H1 (cell line): Measurements from ENCODE around the gene CRADD. TPM values are rescaled to one million over a fixed set of nuclear protein-coding genes. Genes with fewer than 3 reads are reported as not detected.

ENCODE experiments used
- CTCF ChIA-PET: fragments of 300-600 bp; sonication (Branson Sonifier 250); formaldehyde crosslinking; loops from one replicate; lab custom pipeline; 2021; ENCODE audit not compliant: partially characterized antibody; lab: Charles Lee
- POLR2A ChIA-PET: fragments of 300-600 bp; sonication (Branson Sonifier 250); formaldehyde crosslinking; loops from one replicate; lab custom pipeline; 2021; ENCODE audit warnings: inconsistent platforms; ENCODE audit not compliant: partially characterized antibody; lab: Charles Lee
- DNase-seq, 2 experiments: peaks; one replicate each; pipeline versions ENCODE4 v3.0.0 to v3.0.0-alpha.2; 2010 to 2022; ENCODE audit warnings: low spot score in 2 of 2, low read depth in 1 of 2, mixed read lengths in 1 of 2
- FAIRE-seq: peaks from 2 replicates; lab custom pipeline; 2011; peaks lifted over from hg19 to GRCh38; lab: Jason Lieb, UNC
- H2AFZ ChIP-seq: 2 replicates; pipeline ENCODE4 v1.8.1; 2012; ENCODE audit warnings: low read length, inconsistent platforms
- H2AK5ac ChIP-seq: 2 replicates; pipeline ENCODE4 v1.6.1; 2013; ENCODE audit warnings: low read depth, low read length
- H2BK120ac ChIP-seq: replicated peaks from 2 replicates; pipeline ENCODE3; 2013; ENCODE audit warnings: low read depth, low read length, inconsistent platforms
- H2BK12ac ChIP-seq: 2 replicates; pipeline ENCODE4 v1.6.1; 2013; ENCODE audit warnings: low read depth, low read length
- H2BK15ac ChIP-seq: 2 replicates; pipeline ENCODE4 v1.6.1; 2013; ENCODE audit warnings: low read length
- H2BK20ac ChIP-seq: 2 replicates; pipeline ENCODE4 v1.6.1; 2013; ENCODE audit warnings: low read length
- H2BK5ac ChIP-seq: 2 replicates; pipeline ENCODE4 v1.6.1; 2013; ENCODE audit warnings: low read depth, low read length
- H3K14ac ChIP-seq: 2 replicates; pipeline ENCODE4 v1.6.1; 2013; ENCODE audit warnings: inconsistent platforms; ENCODE audit not compliant: insufficient read length
- H3K18ac ChIP-seq: 2 replicates; pipeline ENCODE4 v1.6.1; 2013; ENCODE audit warnings: low read length; ENCODE audit errors: extremely low read depth
- H3K23ac ChIP-seq: 2 replicates; pipeline ENCODE4 v1.6.1; 2013; ENCODE audit warnings: inconsistent platforms; ENCODE audit not compliant: insufficient read length
- H3K23me2 ChIP-seq: 2 replicates; pipeline ENCODE4 v1.6.1; 2013; ENCODE audit warnings: low read depth, low read length
- H3K27ac ChIP-seq: 2 replicates; pipeline ENCODE4 v1.6.1; 2011; ENCODE audit warnings: low read depth, low read length, inconsistent platforms
- H3K27me3 ChIP-seq, 4 experiments: replicated peaks in 1 of 4; 1 replicate in 1 of 4; 2 replicates in 3 of 4; pipeline versions ENCODE4 v1.6.1 to v1.8.1; 2011 to 2013; ENCODE audit warnings: low read length in 3 of 4, mild to moderate bottlenecking in 3 of 4, inconsistent platforms in 2 of 4, mixed read lengths in 2 of 4, moderate library complexity in 1 of 4; ENCODE audit not compliant: control insufficient read depth in 3 of 4, insufficient read depth in 3 of 4; ENCODE audit errors: extremely low read depth in 1 of 4
- H3K36me3 ChIP-seq, 4 experiments: 2 replicates each; pipeline versions ENCODE4 v1.6.1 to v1.8.1; 2011 to 2013; ENCODE audit warnings: mild to moderate bottlenecking in 4 of 4, low read length in 3 of 4, moderate library complexity in 2 of 4, control low read depth in 1 of 4, inconsistent platforms in 1 of 4; ENCODE audit not compliant: insufficient read depth in 4 of 4, control insufficient read depth in 2 of 4
- H3K4ac ChIP-seq: replicated peaks from 2 replicates; pipeline ENCODE3; 2013; ENCODE audit warnings: low read length, low read depth, mixed read lengths, inconsistent platforms; ENCODE audit not compliant: insufficient read length
- H3K4me1 ChIP-seq, 4 experiments: replicated peaks in 1 of 4; 1 replicate in 1 of 4; 2 replicates in 3 of 4; pipeline versions ENCODE4 v1.6.1 to v1.8.1; 2011 to 2013; ENCODE audit warnings: low read length in 3 of 4, inconsistent platforms in 2 of 4, mixed read lengths in 1 of 4; ENCODE audit not compliant: insufficient read depth in 4 of 4, control insufficient read depth in 3 of 4
- H3K4me2 ChIP-seq, 2 experiments: 2 replicates each; pipeline versions ENCODE4 v1.6.1 to v1.8.1; 2011 to 2013; ENCODE audit warnings: low read depth in 2 of 2, low read length in 2 of 2, control low read depth in 1 of 2, inconsistent platforms in 1 of 2, mild to moderate bottlenecking in 1 of 2; ENCODE audit not compliant: insufficient read depth in 1 of 2
- H3K4me3 ChIP-seq, 4 experiments: fragments of 200-600, 300-600 bp in 1 of 4; sonication (generic), shearing (Covaris generic), sonication (Bioruptor Twin) in 1 of 4; 2 replicates each; pipeline versions ENCODE4 v1.5.1 to v1.8.1; 2011 to 2016; ENCODE audit warnings: low read length in 4 of 4, low read depth in 3 of 4, control low read depth in 2 of 4, inconsistent platforms in 2 of 4, mild to moderate bottlenecking in 2 of 4, mixed read lengths in 1 of 4, moderate library complexity in 1 of 4; ENCODE audit not compliant: insufficient read depth in 2 of 4; ENCODE audit errors: extremely low read depth in 1 of 4
- H3K56ac ChIP-seq: replicated peaks from 2 replicates; pipeline ENCODE3; 2013; ENCODE audit warnings: low read depth, mild to moderate bottlenecking, mixed read lengths, low read length, inconsistent platforms; ENCODE audit not compliant: insufficient read length
- H3K79me1 ChIP-seq: 2 replicates; pipeline ENCODE4 v1.6.1; 2013; ENCODE audit warnings: low read depth, low read length, control low read depth
- H3K79me2 ChIP-seq, 2 experiments: 2 replicates each; pipeline versions ENCODE4 v1.6.1 to v1.8.1; 2012 to 2013; ENCODE audit warnings: low read length in 2 of 2, mild to moderate bottlenecking in 2 of 2, inconsistent platforms in 1 of 2; ENCODE audit not compliant: insufficient read depth in 2 of 2, control insufficient read depth in 1 of 2
- H3K9ac ChIP-seq, 4 experiments: replicated peaks in 1 of 4; 1 replicate in 1 of 4; 2 replicates in 3 of 4; pipeline versions ENCODE4 v1.6.1 to v1.8.1; 2011 to 2013; ENCODE audit warnings: low read depth in 3 of 4, low read length in 3 of 4, control low read depth in 2 of 4, mild to moderate bottlenecking in 2 of 4, moderate library complexity in 2 of 4, inconsistent platforms in 1 of 4; ENCODE audit errors: extremely low read depth in 1 of 4
- H3K9me3 ChIP-seq, 2 experiments: 2 replicates each; pipeline versions ENCODE4 v1.6.1 to v1.8.1; 2012 to 2013; ENCODE audit warnings: mild to moderate bottlenecking in 2 of 2, moderate library complexity in 2 of 2, control low read depth in 1 of 2, inconsistent platforms in 1 of 2, low read depth in 1 of 2, low read length in 1 of 2, mixed read lengths in 1 of 2; ENCODE audit not compliant: insufficient read depth in 2 of 2
- H4K20me1 ChIP-seq, 2 experiments: replicated peaks in 1 of 2; 2 replicates each; pipeline versions ENCODE3 to v1.8.1; 2011 to 2013; ENCODE audit warnings: inconsistent platforms in 2 of 2, low read length in 2 of 2, mild to moderate bottlenecking in 1 of 2; ENCODE audit not compliant: insufficient read depth in 2 of 2, control insufficient read depth in 1 of 2
- H4K5ac ChIP-seq: 2 replicates; pipeline ENCODE4 v1.6.1; 2013; ENCODE audit warnings: low read length, low read depth, mixed read lengths, inconsistent platforms; ENCODE audit not compliant: insufficient read length
- H4K8ac ChIP-seq: 2 replicates; pipeline ENCODE4 v1.8.0; 2013; ENCODE audit warnings: mild to moderate bottlenecking, moderate library complexity, low read length, inconsistent platforms; ENCODE audit not compliant: insufficient read depth; ENCODE audit errors: extremely low read depth
- H4K91ac ChIP-seq: replicated peaks from 2 replicates; pipeline ENCODE3; 2013; ENCODE audit warnings: low read length, mixed read lengths, inconsistent platforms; ENCODE audit not compliant: insufficient read length
- CBX5 ChIP-seq: fragments of 300-800, 300-1000 bp; sonication (generic); IDR thresholded peaks from 2 replicates; pipeline ENCODE4 v1.7.1; 2016; ENCODE audit warnings: antibody characterized with exemption, low read length, low read depth
- FOSL1 ChIP-seq: IDR thresholded peaks from 2 replicates; pipeline ENCODE4 v1.6.1; 2011; ENCODE audit warnings: mild to moderate bottlenecking, low read depth, low read length, moderate library complexity; ENCODE audit not compliant: insufficient read depth
- WGBS, 2 experiments: shearing (Covaris generic) in 1 of 2; methylation state at CpG; one replicate each; pipeline versions ENCODE4 v1.1.6 to v1.1.7; 2013 to 2015; ENCODE audit warnings: low lambda C conversion rate in 2 of 2, mixed read lengths in 2 of 2, inconsistent platforms in 1 of 2, low coverage in 1 of 2, missing lambda C conversion rate in 1 of 2; ENCODE audit not compliant: insufficient replicate concordance in 2 of 2, insufficient coverage in 1 of 2, insufficient read length in 1 of 2; ENCODE audit errors: extremely low coverage in 1 of 2, missing lambda C conversion rate in 1 of 2; 5-methylcytosine and 5-hydroxymethylcytosine counted together
- polyA plus RNA-seq, 7 experiments: library from polyadenylated mRNA; depleted of rRNA in 3 of 7; stranded (reverse) in 5 of 7; unstranded in 2 of 7; fragments of >200 nt in 5 of 7; fragments of 200-250 nt in 2 of 7; gene quantifications; 1 replicate in 5 of 7; 2 replicates in 1 of 7; 4 replicates in 1 of 7; pipeline versions ENCODE4 v1.2.1 to v1.2.3, GENCODE V29; 2011 to 2013; ENCODE audit warnings: missing spikeins in 2 of 7, mixed read lengths in 2 of 7
- total RNA-seq: library from RNA; stranded (reverse); fragmentation: NEBNext Ultra II Directional; extraction: Animal tissue kit (Norgen Biotek cat#: 25700); gene quantifications from 2 replicates; pipeline ENCODE4 v1.2.1, GENCODE V29; 2021

The CRADD gene
- total and polyA plus RNA-seq, 2 of the 8 experiments (the other 6 are each of a cell fraction or from before 2014, with no cell fraction given), result 8.1 to 15.4 TPM

DNA sequence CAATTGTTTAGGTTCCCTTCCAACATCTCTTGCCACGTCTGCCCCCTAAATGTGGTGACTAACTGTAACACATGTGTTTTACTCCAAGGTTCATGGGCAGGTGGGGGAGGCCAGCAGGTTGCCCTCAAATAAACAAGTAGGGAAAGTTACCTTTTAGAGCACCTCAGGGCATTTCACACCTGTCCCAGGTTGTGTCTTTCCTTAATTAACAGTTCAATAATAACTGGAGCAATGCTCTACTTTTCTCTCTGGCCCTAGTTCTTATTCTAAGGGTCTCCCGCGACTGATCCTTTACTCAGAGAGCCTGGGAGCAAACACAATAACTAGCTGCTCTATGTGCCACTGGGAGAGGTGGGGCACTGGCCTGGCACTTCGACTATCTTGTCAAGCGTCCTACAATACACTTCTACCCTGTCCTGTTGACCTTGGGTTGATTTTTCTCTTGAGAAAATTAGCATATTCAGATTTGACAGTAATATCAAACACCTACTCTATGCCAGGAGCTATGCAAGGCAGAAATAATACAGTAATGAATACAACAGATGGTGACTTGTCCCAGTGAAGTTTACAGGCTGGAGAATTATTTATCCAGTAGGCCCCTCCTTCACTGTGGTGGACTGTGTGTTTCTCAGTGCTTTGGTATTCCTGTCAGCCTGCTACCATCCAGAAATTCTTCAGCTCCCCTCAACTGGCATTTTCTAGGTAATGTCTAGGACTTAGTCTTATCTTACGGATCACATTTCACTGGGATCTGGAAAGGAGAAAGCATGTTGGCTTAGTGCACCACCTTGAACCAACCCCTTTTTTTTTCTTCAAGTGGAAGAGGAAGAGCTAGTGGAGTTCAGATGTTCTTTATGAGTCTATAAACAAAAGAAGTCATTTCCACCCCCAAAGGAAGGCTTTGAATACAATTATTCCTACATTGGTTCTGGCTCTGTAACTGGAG, 202.6 kb downstream of the CRADD start:
- no peak for FAIRE-seq
- Histone ChIP-seq H3K18ac (no peak overlapping the region), H3K9me3 (no peaks in the 10 kb centered on the region), H2AK5ac (no peak overlapping the region), H2BK12ac (no peak overlapping the region), H3K4ac (no peak overlapping the region), H2BK120ac (no peak overlapping the region), H2AFZ (no peak overlapping the region), H2BK5ac (no peak overlapping the region), H3K23me2 (peaks cover 2% of the 10 kb centered on the region; the same call in 1 of the 2 replicates), H4K5ac (no peak overlapping the region), H4K8ac (no peak overlapping the region), H3K9ac (no peak overlapping the region), H3K36me3 (no peaks in the 10 kb centered on the region), H3K4me1 (0 out of 7 replicates have a peak, but pooled peaks cover 0 to 2% (median 0%) of the 10 kb centered on the region in 4 experiments), H3K27me3 (no peaks in the 10 kb centered on the region), H3K4me3 (no peak overlapping the region), H3K56ac (no peak overlapping the region), H2BK15ac (no peak overlapping the region), H4K20me1 (no peaks in the 10 kb centered on the region), H3K14ac (no peak overlapping the region), H3K23ac (no peak overlapping the region), H3K79me1 (no peaks in the 10 kb centered on the region), H4K91ac (no peak overlapping the region), H2BK20ac (no peak overlapping the region), H3K4me2 (no peak overlapping the region), H3K79me2 (no peaks in the 10 kb centered on the region), H3K27ac (no peak overlapping the region)
- 84% methylated on average over 6 of the region's 6 CpGs; no CpG with 5 or more reads in 1 of the 2 experiments for WGBS, 2 experiments
- CTCF ChIA-PET, result interaction anchor here (1.0 to 2.4 kb wide), 6 partner anchors 8 to 332 kb away, joined by 3 to 9 read pairs (median 4); no protein-coding TSS in a partner anchor
- POLR2A ChIA-PET, result no interaction called here
- no peak for DNase-seq
- TF ChIP-seq FOSL1 (no peak), CBX5 (no peak)
